ENCODE data around the gene CRCP.
"Not testable (repeated sequence)": the region's sequence is repeated elsewhere in the genome, so short reads cannot be mapped to it uniquely, and the experiment has no call there.

CRCP gene

DNA sequence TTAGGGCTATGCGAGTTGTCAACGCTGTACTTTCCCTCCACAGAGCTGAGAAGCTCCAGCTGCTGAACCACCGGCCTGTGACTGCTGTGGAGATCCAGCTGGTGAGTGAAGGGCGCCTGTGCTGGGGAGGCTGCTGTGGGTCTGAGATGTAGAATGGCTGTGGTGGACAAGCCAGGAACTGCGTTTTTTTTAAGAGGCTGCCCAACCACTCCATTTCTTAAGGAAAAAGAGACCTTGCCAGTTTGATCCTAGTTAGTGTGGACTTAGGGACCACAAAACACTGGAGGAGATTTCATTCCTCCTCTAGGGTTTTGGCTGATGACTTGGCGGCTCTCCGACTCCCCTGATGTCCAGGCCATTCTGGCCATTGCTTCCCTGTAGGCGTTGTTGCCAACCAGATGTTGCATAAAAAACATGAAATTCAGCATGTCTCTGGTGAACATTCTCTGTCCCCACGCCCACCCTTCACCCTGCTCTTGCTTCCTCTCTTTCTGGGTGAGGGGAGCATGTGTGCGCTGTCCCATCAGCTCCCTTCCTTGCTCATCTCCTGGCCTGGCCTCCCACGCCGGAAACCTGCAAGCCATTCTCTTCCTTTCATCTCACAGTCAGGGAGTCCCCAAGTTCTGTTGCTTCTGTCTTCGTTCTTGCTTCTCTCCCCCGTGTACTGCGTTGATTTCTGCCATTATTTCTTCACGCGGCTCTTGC is 30.9 kb downstream of the CRCP start:
- peaks cover 0 to 6% (median 2%) of the 10 kb centered on the region in 4 experiments for H3K4me1 ChIP-seq (ENCODE audit: control extremely low read depth in 1 of 4, control insufficient read depth in 4 of 4, insufficient read depth in 4 of 4, low read length in 3 of 4)
- ChIA-PET POLR2A (no interaction called here), CTCF (no interaction called here)
- no peak for DNase-seq
- no peaks in the 10 kb centered on the region for H3K27me3 ChIP-seq (replicated peaks in 2 of 5; ENCODE audit: control insufficient read depth in 4 of 5, insufficient read depth in 5 of 5, low read length in 4 of 5)
- peaks cover 17 to 70% (median 61%) of the 10 kb centered on the region in 4 experiments for H3K36me3 ChIP-seq (ENCODE audit: control insufficient read depth in 4 of 4, insufficient read depth in 4 of 4, low read length in 3 of 4)
- no peaks in the 10 kb centered on the region for H3K9me3 ChIP-seq (ENCODE audit: control extremely low read depth in 1 of 5, control insufficient read depth in 4 of 5, insufficient read depth in 2 of 5, low read depth in 1 of 5, low read length in 4 of 5)
- H3K27ac ChIP-seq (ENCODE audit: insufficient read depth in 1 of 2, low read depth in 1 of 2, low read length in 2 of 2, poor library complexity in 1 of 2, severe bottlenecking in 2 of 2): no peak overlapping the region
- H3K4me3 ChIP-seq (ENCODE audit: control insufficient read depth in 1 of 7, extremely low read depth in 1 of 7, insufficient read depth in 4 of 7, low read depth in 2 of 7, low read length in 6 of 7): no peak overlapping the region
- 99% methylated on average over 15 of the region's 17 CpGs for WGBS (ENCODE audit: insufficient coverage)

DNA sequence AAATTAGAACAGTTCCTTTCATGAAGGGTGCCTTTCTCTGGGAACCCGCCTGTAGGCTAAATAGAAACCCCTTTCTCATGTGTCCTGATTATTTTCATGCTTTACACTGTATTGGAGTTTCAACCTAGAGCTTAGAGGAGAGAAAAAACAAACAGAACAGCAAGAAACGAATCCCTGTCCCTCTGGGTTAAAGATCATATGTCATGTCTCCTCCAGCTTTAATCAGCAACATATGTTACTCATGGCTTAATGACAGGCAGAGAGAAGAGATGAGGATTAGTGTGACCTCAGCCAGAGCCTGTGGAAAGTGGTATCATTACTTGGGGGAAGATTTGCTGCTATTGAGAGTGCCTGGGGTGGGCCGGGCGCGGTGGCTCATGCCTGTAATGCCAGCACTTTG is 32.1 kb downstream of the CRCP start:
- Histone ChIP-seq H3K36me3 (ENCODE audit: control insufficient read depth in 4 of 4, insufficient read depth in 4 of 4, low read length in 3 of 4) (peaks cover 15 to 72% (median 63%) of the 10 kb centered on the region in 4 experiments), H3K4me1 (ENCODE audit: control extremely low read depth in 1 of 4, control insufficient read depth in 4 of 4, insufficient read depth in 4 of 4, low read length in 3 of 4) (peaks cover 0 to 8% (median 2%) of the 10 kb centered on the region in 4 experiments), H3K4me3 (ENCODE audit: control insufficient read depth in 1 of 7, extremely low read depth in 1 of 7, insufficient read depth in 4 of 7, low read depth in 2 of 7, low read length in 6 of 7) (no peak overlapping the region), H3K27ac (ENCODE audit: insufficient read depth in 1 of 2, low read depth in 1 of 2, low read length in 2 of 2, poor library complexity in 1 of 2, severe bottlenecking in 2 of 2) (no peak overlapping the region), H3K9me3 (ENCODE audit: control extremely low read depth in 1 of 5, control insufficient read depth in 4 of 5, insufficient read depth in 2 of 5, low read depth in 1 of 5, low read length in 4 of 5) (no peaks in the 10 kb centered on the region), H3K27me3 (replicated peaks in 2 of 5; ENCODE audit: control insufficient read depth in 4 of 5, insufficient read depth in 5 of 5, low read length in 4 of 5) (no peaks in the 10 kb centered on the region)
- 98% methylated on average over 4 of the region's 5 CpGs for WGBS (ENCODE audit: insufficient coverage)
- ChIA-PET CTCF (interaction anchor here (1.0 to 1.2 kb wide), 2 partner anchors 12 to 101 kb away, joined by 3 read pairs; no protein-coding TSS in a partner anchor), POLR2A (no interaction called here)
- no peak for DNase-seq

GRCh38 chr7:66147657-66148056 is 33.0 kb downstream of the CRCP start:
- not testable (repeated sequence) for H3K27me3 ChIP-seq (replicated peaks in 2 of 5; ENCODE audit: control insufficient read depth in 4 of 5, insufficient read depth in 5 of 5, low read length in 4 of 5); DNase-seq; H3K4me3 ChIP-seq (ENCODE audit: control insufficient read depth in 1 of 7, extremely low read depth in 1 of 7, insufficient read depth in 4 of 7, low read depth in 2 of 7, low read length in 6 of 7); H3K9me3 ChIP-seq (ENCODE audit: control extremely low read depth in 1 of 5, control insufficient read depth in 4 of 5, insufficient read depth in 2 of 5, low read depth in 1 of 5, low read length in 4 of 5); H3K27ac ChIP-seq (ENCODE audit: insufficient read depth in 1 of 2, low read depth in 1 of 2, low read length in 2 of 2, poor library complexity in 1 of 2, severe bottlenecking in 2 of 2); H3K4me1 ChIP-seq (ENCODE audit: control extremely low read depth in 1 of 4, control insufficient read depth in 4 of 4, insufficient read depth in 4 of 4, low read length in 3 of 4)
- 100% methylated on average over 4 of the region's 4 CpGs for WGBS (ENCODE audit: insufficient coverage)
- POLR2A ChIA-PET: interaction anchor here (0.6 kb wide), 1 partner anchor 641 kb away, joined by 3 read pairs; no protein-coding TSS in a partner anchor
- H3K36me3 ChIP-seq (ENCODE audit: control insufficient read depth in 4 of 4, insufficient read depth in 4 of 4, low read length in 3 of 4): peaks cover 8 to 73% (median 62%) of the 10 kb centered on the region in 4 experiments
- CTCF ChIA-PET: interaction anchor here (0.7 to 1.0 kb wide), 2 partner anchors 18 to 100 kb away, joined by 3 read pairs; no protein-coding TSS in a partner anchor

- Histone ChIP-seq H3K36me3 (ENCODE audit: control insufficient read depth in 4 of 4, insufficient read depth in 4 of 4, low read length in 3 of 4) (peaks cover 10 to 68% (median 50%) of the 10 kb centered on the region in 4 experiments), H3K27me3 (replicated peaks in 2 of 5; ENCODE audit: control insufficient read depth in 4 of 5, insufficient read depth in 5 of 5, low read length in 4 of 5) (no peaks in the 10 kb centered on the region), H3K4me1 (ENCODE audit: control extremely low read depth in 1 of 4, control insufficient read depth in 4 of 4, insufficient read depth in 4 of 4, low read length in 3 of 4) (peaks cover 0 to 8% (median 2%) of the 10 kb centered on the region in 4 experiments), H3K9me3 (ENCODE audit: control extremely low read depth in 1 of 5, control insufficient read depth in 4 of 5, insufficient read depth in 2 of 5, low read depth in 1 of 5, low read length in 4 of 5) (no peaks in the 10 kb centered on the region), H3K4me3 (ENCODE audit: control insufficient read depth in 1 of 7, extremely low read depth in 1 of 7, insufficient read depth in 4 of 7, low read depth in 2 of 7, low read length in 6 of 7) (no peak overlapping the region), H3K27ac (ENCODE audit: insufficient read depth in 1 of 2, low read depth in 1 of 2, low read length in 2 of 2, poor library complexity in 1 of 2, severe bottlenecking in 2 of 2) (peak overlapping the region in 1 of 2 experiments; percentile 5)
- CTCF ChIA-PET: no interaction called here
- POLR2A ChIA-PET: no interaction called here
- DNase-seq: no peak
- WGBS (ENCODE audit: insufficient coverage): 53% methylated on average over 2 of the region's 3 CpGs
Measured at GRCh38 chr7:66150471-66150870, 35.8 kb downstream of the CRCP start.

- Histone ChIP-seq H3K36me3 (ENCODE audit: control insufficient read depth in 4 of 4, insufficient read depth in 4 of 4, low read length in 3 of 4) (peaks cover 7 to 63% (median 43%) of the 10 kb centered on the region in 4 experiments), H3K27me3 (replicated peaks in 2 of 5; ENCODE audit: control insufficient read depth in 4 of 5, insufficient read depth in 5 of 5, low read length in 4 of 5) (no peaks in the 10 kb centered on the region), H3K4me3 (ENCODE audit: control insufficient read depth in 1 of 7, extremely low read depth in 1 of 7, insufficient read depth in 4 of 7, low read depth in 2 of 7, low read length in 6 of 7) (no peak overlapping the region), H3K27ac (ENCODE audit: insufficient read depth in 1 of 2, low read depth in 1 of 2, low read length in 2 of 2, poor library complexity in 1 of 2, severe bottlenecking in 2 of 2) (no peak overlapping the region), H3K4me1 (ENCODE audit: control extremely low read depth in 1 of 4, control insufficient read depth in 4 of 4, insufficient read depth in 4 of 4, low read length in 3 of 4) (peaks cover 0 to 8% (median 5%) of the 10 kb centered on the region in 4 experiments), H3K9me3 (ENCODE audit: control extremely low read depth in 1 of 5, control insufficient read depth in 4 of 5, insufficient read depth in 2 of 5, low read depth in 1 of 5, low read length in 4 of 5) (no peaks in the 10 kb centered on the region)
- CTCF ChIA-PET: interaction anchor here (0.9 to 1.8 kb wide), 2 partner anchors 10 to 51 kb away, joined by 3 to 6 read pairs; no protein-coding TSS in a partner anchor
- no peak for DNase-seq
- POLR2A ChIA-PET: interaction anchor here (0.6 kb wide), 1 partner anchor 56 kb away, joined by 6 read pairs; no protein-coding TSS in a partner anchor
- WGBS (ENCODE audit: insufficient coverage): 84% methylated on average over 11 of the region's 12 CpGs
Measured at GRCh38 chr7:66152371-66153191, 37.9 kb downstream of the CRCP start.

- peaks cover 0 to 8% (median 5%) of the 10 kb centered on the region in 4 experiments for H3K4me1 ChIP-seq (ENCODE audit: control extremely low read depth in 1 of 4, control insufficient read depth in 4 of 4, insufficient read depth in 4 of 4, low read length in 3 of 4)
- CTCF ChIA-PET: interaction anchor here (1.8 kb wide), 1 partner anchor 11 kb away, joined by 6 read pairs; no protein-coding TSS in a partner anchor
- no peak for DNase-seq
- peaks cover 0 to 10% (median 3%) of the 10 kb centered on the region in 5 experiments for H3K9me3 ChIP-seq (ENCODE audit: control extremely low read depth in 1 of 5, control insufficient read depth in 4 of 5, insufficient read depth in 2 of 5, low read depth in 1 of 5, low read length in 4 of 5)
- peaks cover 14 to 68% (median 47%) of the 10 kb centered on the region in 4 experiments for H3K36me3 ChIP-seq (ENCODE audit: control insufficient read depth in 4 of 4, insufficient read depth in 4 of 4, low read length in 3 of 4)
- H3K27ac ChIP-seq (ENCODE audit: insufficient read depth in 1 of 2, low read depth in 1 of 2, low read length in 2 of 2, poor library complexity in 1 of 2, severe bottlenecking in 2 of 2): no peak overlapping the region
- no peaks in the 10 kb centered on the region for H3K27me3 ChIP-seq (replicated peaks in 2 of 5; ENCODE audit: control insufficient read depth in 4 of 5, insufficient read depth in 5 of 5, low read length in 4 of 5)
- no peak overlapping the region for H3K4me3 ChIP-seq (ENCODE audit: control insufficient read depth in 1 of 7, extremely low read depth in 1 of 7, insufficient read depth in 4 of 7, low read depth in 2 of 7, low read length in 6 of 7)
- 91% methylated on average over 7 of the region's 11 CpGs for WGBS (ENCODE audit: insufficient coverage)
- POLR2A ChIA-PET: no interaction called here
Measured at GRCh38 chr7:66153691-66154090, 39.0 kb downstream of the CRCP start.

Data from common myeloid progenitor, CD34-positive (primary cell).